GM21619 (cell line): Measurements from ENCODE around the gene JHY.

Experiments used
- ATAC-seq: cut with Tn5 transposase; IDR thresholded peaks from one replicate; pipeline ENCODE4 v1.9.1; 2021; ENCODE audit not compliant: unreplicated experiment

JHY gene

DNA sequence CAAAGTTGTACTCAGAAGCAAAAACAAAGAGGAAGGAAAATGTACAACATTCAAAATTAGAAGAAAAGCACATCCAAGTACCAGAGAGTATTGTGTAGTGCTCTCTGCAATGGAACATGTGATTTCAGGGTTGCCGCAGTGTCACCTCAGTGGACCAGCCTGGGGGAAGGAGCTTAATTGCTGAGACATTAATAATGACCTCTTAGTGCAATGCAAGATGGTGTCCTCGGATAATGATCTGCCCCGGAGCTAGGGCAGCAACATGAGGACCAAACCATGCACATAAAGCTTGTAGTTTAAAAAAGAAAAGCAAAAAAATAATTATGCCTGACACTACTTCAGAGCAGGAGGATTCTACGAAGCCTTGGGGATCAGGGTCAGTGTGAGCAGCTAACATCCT is 11.3 kb upstream of the JHY start:
- no peak for ATAC-seq

- ATAC-seq = no peak
Measured at GRCh38 chr11:122872046-122872445, 10.5 kb upstream of the JHY start.

- ATAC-seq = peak; percentile 87
Measured at GRCh38 chr11:122874991-122875390, 7.6 kb upstream of the JHY start.

GRCh38 chr11:122877732-122878131 is 4.8 kb upstream of the JHY start:
- ATAC-seq = no peak

GRCh38 chr11:122879785-122880184 is 2.8 kb upstream of the JHY start:
- ATAC-seq = no peak

DNA sequence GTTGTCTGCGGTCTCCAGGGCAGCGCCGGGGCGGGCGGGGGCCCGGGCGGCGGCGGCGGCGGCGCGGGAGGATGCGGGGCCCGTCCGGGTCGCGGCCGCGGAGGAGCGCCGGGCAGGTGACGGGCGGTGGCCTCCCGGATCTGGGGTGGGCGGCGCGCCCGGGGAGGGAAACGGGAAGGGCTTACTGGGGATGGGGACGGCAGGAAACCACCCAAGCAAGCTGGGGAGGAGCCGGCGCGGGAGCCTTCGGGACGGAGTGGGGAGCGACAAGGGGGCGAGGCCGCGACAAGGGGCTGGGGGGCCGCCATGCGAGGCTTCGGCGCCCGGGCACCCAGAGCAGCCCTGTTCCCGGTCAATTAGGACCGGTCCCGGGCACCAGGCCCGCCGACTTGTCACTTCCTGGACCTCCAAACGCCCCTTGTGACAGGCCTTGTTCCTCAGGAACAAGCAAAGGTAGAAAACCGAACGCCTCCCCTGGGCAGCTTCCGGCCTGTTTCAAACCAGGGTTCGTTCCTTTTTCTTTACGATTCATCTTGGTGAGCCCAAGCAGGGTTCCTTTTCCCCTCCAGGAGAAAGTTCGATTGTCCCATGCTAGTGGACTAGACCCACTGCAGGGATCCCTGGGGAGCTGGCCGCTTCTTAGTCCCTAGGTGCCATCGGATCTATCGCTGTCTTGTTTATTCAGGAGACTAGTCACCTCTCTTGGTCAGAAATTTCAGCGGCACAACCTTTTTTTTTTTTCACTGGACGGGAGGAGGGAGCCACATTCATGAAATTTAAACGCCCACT is 492 bp downstream of the JHY start:
- peak; percentile 55 for ATAC-seq

DNA sequence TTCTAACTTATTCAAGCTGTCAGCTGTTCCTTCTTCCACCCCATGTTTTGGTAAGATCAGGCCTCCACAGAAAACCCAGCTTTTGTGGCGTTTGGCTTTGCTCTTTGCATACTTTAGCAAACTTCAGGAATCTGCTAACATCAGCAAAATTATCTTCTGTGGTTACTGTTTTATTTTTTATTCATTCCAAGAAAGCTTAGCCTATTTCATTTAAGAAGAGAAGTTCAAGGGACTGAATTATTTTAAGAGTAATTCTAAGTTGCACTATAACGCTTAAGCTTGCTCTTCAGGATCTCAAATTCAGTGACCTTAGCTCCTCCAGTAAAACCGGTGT is 1.1 kb downstream of the JHY start:
- ATAC-seq = no peak

GRCh38 chr11:122888162-122888561 is 5.6 kb downstream of the JHY start:
- ATAC-seq = no peak

DNA sequence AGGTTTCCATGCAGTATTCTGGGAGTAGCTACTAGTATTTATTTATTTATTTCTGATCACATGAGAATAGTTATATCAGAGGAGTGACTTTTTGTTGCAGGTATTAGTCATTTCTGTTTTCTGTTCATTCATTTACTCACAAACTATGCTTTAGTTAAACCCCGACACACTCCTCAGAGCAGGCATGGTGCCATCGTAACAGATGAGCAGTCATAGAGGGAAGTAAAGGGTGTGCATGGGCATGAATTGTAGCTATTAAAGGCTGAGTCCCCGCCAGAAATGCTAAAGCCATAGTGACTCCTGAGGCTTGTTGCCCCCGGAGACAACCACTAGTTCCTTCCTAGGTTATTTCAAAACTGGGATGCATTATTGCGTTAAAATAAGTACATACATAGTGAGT is 10.6 kb downstream of the JHY start:
- ATAC-seq = no peak

DNA sequence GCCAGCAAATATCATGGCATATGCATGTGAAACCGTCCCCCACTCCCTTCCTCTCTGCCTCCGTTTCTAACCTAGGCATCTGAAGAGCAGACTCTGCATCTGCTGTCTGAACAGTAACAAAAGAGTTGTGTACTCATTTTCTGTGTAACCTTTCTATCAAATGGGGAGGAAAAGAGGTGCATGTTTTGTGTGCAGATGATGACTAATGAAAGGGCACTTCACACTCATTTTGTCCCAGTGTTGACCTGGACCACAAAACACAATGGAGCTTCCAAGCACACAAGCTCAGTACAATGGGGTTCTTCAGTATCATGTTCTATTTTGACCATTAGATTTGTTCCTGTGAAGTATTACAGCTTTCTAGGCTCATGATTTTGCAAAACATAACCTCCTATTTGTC is 13.0 kb downstream of the JHY start:
- no peak for ATAC-seq

DNA sequence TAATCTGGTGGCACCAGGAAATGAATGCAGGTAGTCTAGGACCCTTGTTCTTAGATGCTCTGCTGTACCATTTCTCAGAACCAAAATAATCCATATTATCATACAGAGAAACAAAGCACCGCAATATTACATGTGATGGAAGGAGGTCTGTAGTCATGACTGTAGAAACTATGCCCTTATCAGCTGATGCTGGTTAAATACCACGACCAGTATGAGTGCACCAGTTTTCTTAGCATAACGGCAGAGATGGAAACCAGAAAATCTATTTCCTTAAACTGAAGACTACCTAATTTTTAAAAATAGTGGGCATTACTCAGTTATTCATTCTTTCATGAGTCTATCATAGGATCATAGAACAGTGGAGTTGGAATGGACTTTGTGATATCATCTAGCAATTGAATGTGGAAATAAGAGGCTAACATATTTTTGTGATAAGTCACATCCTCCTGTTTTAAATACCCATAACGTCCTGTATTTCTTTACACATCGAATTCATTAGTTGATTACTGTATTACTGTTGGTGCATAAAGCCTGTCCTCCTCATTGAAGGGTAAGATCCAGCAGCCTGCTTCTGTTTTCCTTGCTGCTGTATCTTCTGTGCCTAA is 15.1 kb downstream of the JHY start:
- ATAC-seq = no peak

GRCh38 chr11:122898799-122899198 is 16.2 kb downstream of the JHY start:
- no peak for ATAC-seq

DNA sequence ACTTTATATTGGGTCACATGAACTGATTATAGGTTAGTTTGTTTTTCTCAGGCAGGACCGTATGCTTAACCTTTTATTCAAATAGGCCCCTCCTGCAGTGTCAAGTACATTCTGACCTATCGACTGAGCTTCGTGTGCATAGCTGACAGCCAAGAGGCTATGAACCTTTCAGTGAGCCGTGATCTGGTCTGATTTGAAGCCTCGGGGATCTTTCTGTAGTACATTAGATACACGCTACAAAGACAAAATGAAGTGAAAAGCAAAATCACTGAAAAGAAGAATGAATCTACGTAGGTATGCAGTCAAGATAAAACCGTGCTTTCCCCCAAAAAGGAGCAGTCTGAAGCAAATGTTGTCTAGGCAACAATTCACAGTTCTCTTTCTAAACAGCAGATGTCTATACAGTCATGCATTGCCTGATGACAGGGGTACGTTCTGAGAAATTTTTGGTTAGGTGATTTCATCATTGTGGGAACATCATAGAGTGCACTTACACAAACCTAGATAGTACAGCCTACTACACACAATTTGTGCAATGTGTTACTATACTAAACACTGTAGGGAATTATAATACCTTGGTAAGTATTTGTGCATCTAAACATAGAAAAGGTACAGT is 18.1 kb downstream of the JHY start:
- ATAC-seq = no peak

GRCh38 chr11:122902951-122903350 is 20.4 kb downstream of the JHY start:
- no peak for ATAC-seq

GRCh38 chr11:122910775-122911174 is 28.2 kb downstream of the JHY start:
- no peak for ATAC-seq

DNA sequence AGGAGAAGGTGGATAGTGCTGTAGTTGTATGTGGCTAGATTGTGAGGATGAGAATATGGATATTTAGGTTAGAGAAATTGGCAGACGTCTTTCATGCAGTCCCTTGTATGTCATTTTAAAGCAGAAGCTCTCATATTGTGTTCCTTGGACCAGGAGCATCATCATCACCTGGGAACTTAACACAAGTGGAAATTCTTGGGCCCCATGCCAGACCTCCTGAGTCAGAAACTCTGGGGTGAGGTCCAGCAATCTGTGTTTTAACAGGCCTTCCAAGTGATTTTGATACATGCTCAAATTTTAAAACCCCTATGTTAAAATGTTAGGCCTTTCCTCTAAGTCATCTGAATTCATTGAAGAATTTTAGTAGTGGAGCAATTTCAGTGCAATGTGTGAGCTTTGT is 34.8 kb downstream of the JHY start:
- no peak for ATAC-seq

- no peak for ATAC-seq
Measured at GRCh38 chr11:122918734-122919133, 36.2 kb downstream of the JHY start.

DNA sequence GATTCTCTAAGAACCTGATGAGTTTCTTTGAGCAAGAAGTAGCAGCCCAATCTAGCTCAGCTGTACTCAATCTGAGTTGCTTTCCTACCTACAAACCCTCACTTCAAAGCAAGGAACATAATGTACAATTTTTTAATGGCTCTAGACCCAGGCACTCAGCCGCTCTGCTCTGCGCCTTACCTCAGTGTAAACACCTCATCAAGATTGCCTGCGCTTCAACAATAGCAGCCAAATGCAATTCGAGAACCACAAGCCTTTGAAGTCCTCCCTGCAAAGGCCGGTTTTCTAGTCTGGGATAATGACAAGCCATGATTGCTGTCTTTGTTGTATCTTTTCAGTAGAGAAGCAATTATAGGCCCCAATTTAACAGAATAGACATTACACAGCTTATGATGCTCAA is 38.0 kb downstream of the JHY start:
- ATAC-seq = no peak

GRCh38 chr11:122922893-122923292 is 40.3 kb downstream of the JHY start:
- ATAC-seq = no peak

GRCh38 chr11:122923302-122923701 is 40.7 kb downstream of the JHY start:
- ATAC-seq = no peak

GRCh38 chr11:122931510-122931909 is 49.0 kb downstream of the JHY start:
- ATAC-seq = no peak

DNA sequence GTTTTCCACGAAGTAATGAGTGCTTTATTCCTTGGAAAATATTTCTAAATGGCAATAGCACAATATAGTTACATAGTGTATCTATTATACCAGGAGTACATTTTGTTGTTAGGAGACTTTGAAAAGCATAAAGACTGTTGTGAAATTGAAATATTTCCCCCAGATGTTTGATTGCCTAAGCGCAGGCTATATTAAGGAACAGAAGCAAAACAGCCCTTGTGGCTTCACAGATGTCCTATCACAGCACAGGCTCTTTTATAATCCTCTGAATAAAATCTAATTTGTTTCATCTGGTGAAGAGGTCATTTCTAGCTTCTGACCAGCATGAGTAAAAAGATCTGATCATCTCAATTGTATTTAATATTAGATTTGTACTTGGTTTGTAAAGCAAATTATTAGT is 50.9 kb downstream of the JHY start:
- no peak for ATAC-seq

DNA sequence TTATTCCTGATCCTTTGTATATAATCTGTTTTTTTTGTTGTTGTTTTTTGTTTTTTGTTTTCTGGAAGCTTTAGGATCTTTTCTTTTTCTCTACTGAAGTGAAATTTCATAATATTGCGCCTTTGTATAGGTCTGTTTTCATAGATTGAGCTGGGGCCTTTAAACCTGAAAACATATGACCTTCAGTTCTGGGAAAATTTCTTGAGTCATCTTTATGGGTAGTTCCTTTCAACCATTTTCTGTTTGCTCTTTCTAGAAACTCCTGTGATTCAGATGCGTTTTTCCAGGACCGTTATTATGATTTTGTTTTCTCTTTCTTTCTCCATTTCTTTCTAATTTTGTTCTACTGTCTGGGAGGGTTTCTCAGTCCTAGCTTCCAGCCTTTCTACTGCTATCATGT is 55.4 kb downstream of the JHY start:
- ATAC-seq = no peak
